Activated CD4-positive, alpha-beta memory T cell treated with anti-CD3 and anti-CD28 coated beads for 36 hours (primary cell): ENCODE results near the gene COL20A1. TPM values are rescaled to one million over a fixed set of nuclear protein-coding genes. Genes with fewer than 3 reads are reported as not detected.
"Not testable (repeated sequence)": the region's sequence is repeated elsewhere in the genome, so short reads cannot be mapped to it uniquely, and the experiment has no call there.

ENCODE experiments used
- CTCF ChIA-PET: fragments of 350-600 bp; sonication (Branson Sonifier 250); formaldehyde crosslinking; loops from one replicate; lab custom pipeline; 2021; ENCODE audit warnings: antibody characterized with exemption, inconsistent platforms; lab: Charles Lee
- POLR2A ChIA-PET: fragments of 350-600 bp; sonication (Branson Sonifier 250); formaldehyde crosslinking; loops from one replicate; lab custom pipeline; 2021; ENCODE audit warnings: antibody characterized with exemption; lab: Charles Lee
- DNase-seq: peaks from one replicate; pipeline ENCODE4 v3.0.0-alpha.2; 2020
- H3K27ac Mint-ChIP-seq: one replicate; pipeline ENCODE4 v1.8.0; 2021; ENCODE audit warnings: mixed read lengths
- H3K27me3 Mint-ChIP-seq: one replicate; pipeline ENCODE4 v1.8.0; 2021; ENCODE audit warnings: mixed read lengths
- H3K36me3 Mint-ChIP-seq: one replicate; pipeline ENCODE4 v1.8.0; 2021; ENCODE audit warnings: mixed read lengths
- H3K4me1 Mint-ChIP-seq: one replicate; pipeline ENCODE4 v1.8.0; 2021; ENCODE audit warnings: low read depth, mixed read lengths
- H3K4me3 Mint-ChIP-seq: one replicate; pipeline ENCODE4 v1.8.0; 2021; ENCODE audit warnings: mild to moderate bottlenecking, mixed read lengths
- H3K9me3 Mint-ChIP-seq: one replicate; pipeline ENCODE4 v1.8.0; 2021; ENCODE audit warnings: mixed read lengths
- intact Hi-C: fragments of 100-400 bp; cut with micrococcal nuclease; formaldehyde crosslinking; loops from one replicate; pipeline ENCODE4 v1.15.1; 2023
- total RNA-seq, 2 experiments: library from RNA; stranded (reverse); gene quantifications; one replicate each; pipeline ENCODE4 v1.2.3, GENCODE V29; 2021

COL20A1 gene
- total RNA-seq, 2 experiments from 2014 or later, result not detected

DNA sequence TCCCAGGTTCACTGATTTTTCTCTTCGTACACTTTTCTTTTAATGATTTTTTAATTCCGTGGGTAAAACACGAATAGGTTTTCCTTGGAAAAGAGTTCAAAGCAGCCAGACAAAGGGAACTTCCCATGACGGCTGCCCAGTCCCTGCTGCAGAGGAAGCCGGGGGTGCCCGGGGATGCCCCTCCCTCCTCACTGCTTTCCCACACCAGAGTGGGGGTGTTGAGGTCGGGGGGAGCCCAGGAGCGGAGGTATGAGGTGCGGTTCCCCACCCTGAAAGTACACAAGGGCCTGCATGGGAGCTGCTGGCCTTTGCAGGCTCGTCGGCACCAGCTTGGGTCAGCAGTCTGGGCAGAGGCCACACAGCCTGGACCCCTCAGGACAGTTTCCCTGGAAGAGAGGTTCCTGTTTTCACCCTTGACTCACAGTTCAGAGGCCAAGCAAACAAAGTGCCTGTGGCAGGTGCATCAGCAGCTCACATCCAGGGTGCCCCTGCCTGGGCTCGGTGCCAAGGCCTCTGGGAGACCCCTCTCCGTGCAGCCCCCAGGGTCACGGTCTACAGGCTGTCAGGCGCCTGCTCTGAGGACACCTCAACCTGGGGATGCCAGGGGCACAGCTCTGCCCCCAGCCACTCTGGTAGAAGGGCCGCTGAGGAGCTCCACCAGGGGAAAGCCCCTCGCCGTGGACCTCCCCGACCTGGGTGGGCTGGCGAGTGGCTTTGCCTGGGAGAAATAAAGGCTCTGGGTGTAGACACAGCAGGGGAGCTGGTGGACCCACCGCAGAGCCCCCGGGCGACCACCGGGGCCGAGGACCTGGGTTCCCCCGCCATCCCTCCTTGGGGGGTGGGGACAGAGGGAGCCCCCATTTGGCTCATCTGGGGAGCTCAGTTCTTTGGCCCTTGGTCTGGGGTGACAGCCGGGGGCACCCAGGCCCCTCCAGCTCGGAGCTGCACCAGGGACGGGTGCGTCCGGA lies 83.6 kb downstream of the COL20A1 start:
- POLR2A ChIA-PET, result no interaction called here
- no peak for DNase-seq
- intact Hi-C loops, result no loop called here
- Mint-ChIP-seq H3K36me3 (no peaks in the 10 kb centered on the region), H3K4me1 (no peaks in the 10 kb centered on the region), H3K27me3 (peaks cover 16% of the 10 kb centered on the region), H3K4me3 (no peak overlapping the region), H3K27ac (no peak overlapping the region), H3K9me3 (no peaks in the 10 kb centered on the region)
- CTCF ChIA-PET, result interaction anchor here (2.5 kb wide), 1 partner anchor 152 kb away, joined by 19 read pairs; no protein-coding TSS in a partner anchor

DNA sequence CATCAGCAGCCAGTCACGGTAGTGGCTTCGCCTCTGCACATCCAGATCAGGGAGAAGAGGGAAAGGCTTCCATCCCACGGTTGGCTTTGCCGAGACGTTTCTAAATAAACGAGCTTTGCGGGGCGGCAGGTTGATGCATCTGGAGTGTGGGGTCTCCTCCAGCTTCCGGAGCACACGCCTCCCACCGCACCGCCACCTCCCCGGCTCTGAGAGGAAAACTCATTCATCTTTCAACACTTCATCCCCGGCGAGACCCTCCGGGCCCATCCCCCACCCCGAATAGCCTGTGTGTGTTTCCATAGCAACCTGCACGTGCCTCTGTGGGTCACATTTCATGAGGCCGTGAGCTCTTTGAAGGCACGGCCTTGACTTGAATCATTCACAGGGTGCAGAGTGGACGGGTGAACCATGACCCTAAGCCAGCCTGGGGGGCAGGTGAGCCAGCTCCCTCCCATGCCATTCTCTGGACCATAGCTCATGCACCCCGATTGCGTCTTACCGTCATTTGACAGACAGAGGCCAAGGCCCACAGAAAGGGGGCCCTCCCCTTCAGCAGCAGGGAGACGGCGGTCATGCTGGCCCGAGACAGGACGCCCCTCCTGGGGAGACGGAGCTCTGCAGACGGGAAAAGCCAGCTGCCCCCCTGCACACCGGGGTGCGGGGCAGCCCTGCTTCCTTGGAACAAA lies 84.4 kb downstream of the COL20A1 start:
- DNase-seq, result no peak
- intact Hi-C loops, result no loop called here
- ChIA-PET POLR2A (no interaction called here), CTCF (interaction anchor here (0.7 to 6.7 kb wide), 3 partner anchors 68 to 212 kb away, joined by 3 to 64 read pairs (median 19); no protein-coding TSS in a partner anchor)
- Mint-ChIP-seq H3K4me1 (no peaks in the 10 kb centered on the region), H3K4me3 (no peak overlapping the region), H3K27me3 (peaks cover 16% of the 10 kb centered on the region), H3K36me3 (no peaks in the 10 kb centered on the region), H3K27ac (no peak overlapping the region), H3K9me3 (no peaks in the 10 kb centered on the region)

DNA sequence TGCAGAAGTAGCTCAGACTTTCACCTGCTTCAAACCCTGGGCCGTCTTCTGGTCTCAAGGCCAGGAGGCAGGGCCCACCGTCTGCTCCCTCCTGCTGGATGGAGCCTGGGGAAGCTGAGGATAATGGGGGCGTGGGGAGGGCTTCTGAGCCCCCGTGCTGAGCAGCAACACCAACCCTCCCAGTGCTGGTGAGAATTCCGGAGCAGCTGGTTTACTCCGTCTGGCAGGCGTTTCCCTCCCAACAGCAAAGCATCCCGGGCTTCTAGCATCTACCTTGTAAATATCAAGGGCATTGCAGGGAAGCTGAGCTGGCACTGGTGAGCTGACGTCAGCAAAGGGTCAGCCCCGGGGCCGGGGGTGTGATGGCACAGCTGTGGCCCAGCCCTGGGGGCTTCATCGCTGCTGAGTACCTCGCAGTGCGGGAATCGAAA lies 85.0 kb downstream of the COL20A1 start:
- no peak for DNase-seq
- H3K4me1 Mint-ChIP-seq, result no peaks in the 10 kb centered on the region
- ChIA-PET CTCF (interaction anchor here (0.7 to 6.7 kb wide), 3 partner anchors 69 to 212 kb away, joined by 3 to 64 read pairs (median 19); no protein-coding TSS in a partner anchor), POLR2A (no interaction called here)
- intact Hi-C loops, result no loop called here
- no peaks in the 10 kb centered on the region for H3K9me3 Mint-ChIP-seq
- H3K4me3 Mint-ChIP-seq, result no peak overlapping the region
- H3K27me3 Mint-ChIP-seq, result peaks cover 13% of the 10 kb centered on the region
- no peaks in the 10 kb centered on the region for H3K36me3 Mint-ChIP-seq
- H3K27ac Mint-ChIP-seq, result no peak overlapping the region

DNA sequence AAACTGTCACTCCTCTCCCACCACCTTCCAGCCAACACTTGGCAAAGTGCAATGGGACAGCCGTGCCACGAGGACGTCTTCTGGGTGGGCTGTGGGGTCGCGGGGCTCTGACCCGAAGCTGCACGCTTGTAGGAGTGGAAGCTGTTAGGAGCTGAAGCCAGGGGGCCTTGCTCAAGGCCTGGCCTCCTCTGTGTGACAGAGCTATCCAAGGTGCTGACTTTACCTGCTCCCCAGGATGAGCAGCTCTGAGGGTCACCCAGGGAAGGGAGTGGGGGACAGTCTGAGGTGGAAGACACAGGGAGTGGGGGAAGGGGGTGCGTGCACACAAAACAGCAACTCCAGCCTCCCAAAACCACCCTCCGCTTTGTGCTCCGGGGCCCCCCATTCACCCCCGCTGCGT lies 85.6 kb downstream of the COL20A1 start:
- intact Hi-C loops, result no loop called here
- no peak overlapping the region for H3K27ac Mint-ChIP-seq
- no peak overlapping the region for H3K4me3 Mint-ChIP-seq
- H3K4me1 Mint-ChIP-seq, result no peaks in the 10 kb centered on the region
- DNase-seq, result no peak
- H3K9me3 Mint-ChIP-seq, result no peaks in the 10 kb centered on the region
- POLR2A ChIA-PET, result no interaction called here
- H3K36me3 Mint-ChIP-seq, result no peaks in the 10 kb centered on the region
- H3K27me3 Mint-ChIP-seq, result peaks cover 13% of the 10 kb centered on the region
- CTCF ChIA-PET, result interaction anchor here (2.5 to 6.7 kb wide), 2 partner anchors 69 to 155 kb away, joined by 19 to 64 read pairs; no protein-coding TSS in a partner anchor

DNA sequence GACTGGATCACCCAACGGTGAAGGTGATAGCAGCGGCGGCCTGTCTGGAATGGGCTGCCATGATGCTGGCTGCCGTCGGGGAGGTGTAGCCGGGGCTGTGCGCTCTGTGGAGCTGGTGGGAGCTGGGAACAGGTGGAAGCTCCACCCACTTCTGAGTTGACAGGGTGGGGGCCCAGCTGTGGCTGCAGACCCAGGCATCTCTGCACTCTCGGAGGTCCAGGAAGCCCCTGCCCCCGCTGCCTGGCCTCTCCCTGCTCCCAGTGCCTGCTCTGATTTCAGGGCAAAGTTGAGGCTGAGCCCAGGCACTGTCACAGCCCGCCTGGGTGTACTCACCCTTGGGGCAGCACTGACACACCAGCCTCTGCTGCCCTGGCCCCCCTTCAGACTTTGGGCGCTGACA lies 86.3 kb downstream of the COL20A1 start:
- H3K36me3 Mint-ChIP-seq, result no peaks in the 10 kb centered on the region
- intact Hi-C loops, result no loop called here
- no peak overlapping the region for H3K4me3 Mint-ChIP-seq
- peaks cover 13% of the 10 kb centered on the region for H3K27me3 Mint-ChIP-seq
- POLR2A ChIA-PET, result no interaction called here
- H3K27ac Mint-ChIP-seq, result no peak overlapping the region
- no peaks in the 10 kb centered on the region for H3K4me1 Mint-ChIP-seq
- no peak for DNase-seq
- no peaks in the 10 kb centered on the region for H3K9me3 Mint-ChIP-seq
- CTCF ChIA-PET, result interaction anchor here (2.5 to 6.7 kb wide), 2 partner anchors 70 to 155 kb away, joined by 19 to 64 read pairs; no protein-coding TSS in a partner anchor

DNA sequence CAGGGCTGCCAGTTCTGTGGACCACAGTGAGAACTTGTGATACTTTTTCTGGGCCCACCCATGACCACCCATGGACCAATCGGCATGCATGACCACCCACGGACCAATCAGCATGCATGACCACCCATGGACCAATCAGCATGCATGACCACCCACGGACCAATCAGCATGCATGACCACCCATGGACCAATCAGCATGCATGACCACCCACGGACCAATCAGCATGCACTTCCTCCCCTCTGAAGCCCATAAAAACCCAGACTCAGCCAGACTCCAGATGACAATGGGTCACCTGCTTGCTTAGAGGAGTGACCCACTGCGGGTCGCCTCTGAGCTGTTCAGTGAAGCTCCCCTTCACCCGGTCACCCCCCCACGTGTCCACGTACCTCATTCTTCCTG lies 86.9 kb downstream of the COL20A1 start:
- H3K27ac Mint-ChIP-seq, H3K9me3 Mint-ChIP-seq, H3K4me3 Mint-ChIP-seq, H3K4me1 Mint-ChIP-seq, POLR2A ChIA-PET, DNase-seq, H3K36me3 Mint-ChIP-seq: not testable (repeated sequence)
- peaks cover 13% of the 10 kb centered on the region for H3K27me3 Mint-ChIP-seq
- intact Hi-C loops, result loop anchor here (10.0 kb wide), 1 partner anchor 155 kb away; no protein-coding TSS in a partner anchor
- CTCF ChIA-PET, result interaction anchor here (1.0 to 6.7 kb wide), 3 partner anchors 71 to 164 kb away, joined by 3 to 64 read pairs (median 35); no protein-coding TSS in a partner anchor

DNA sequence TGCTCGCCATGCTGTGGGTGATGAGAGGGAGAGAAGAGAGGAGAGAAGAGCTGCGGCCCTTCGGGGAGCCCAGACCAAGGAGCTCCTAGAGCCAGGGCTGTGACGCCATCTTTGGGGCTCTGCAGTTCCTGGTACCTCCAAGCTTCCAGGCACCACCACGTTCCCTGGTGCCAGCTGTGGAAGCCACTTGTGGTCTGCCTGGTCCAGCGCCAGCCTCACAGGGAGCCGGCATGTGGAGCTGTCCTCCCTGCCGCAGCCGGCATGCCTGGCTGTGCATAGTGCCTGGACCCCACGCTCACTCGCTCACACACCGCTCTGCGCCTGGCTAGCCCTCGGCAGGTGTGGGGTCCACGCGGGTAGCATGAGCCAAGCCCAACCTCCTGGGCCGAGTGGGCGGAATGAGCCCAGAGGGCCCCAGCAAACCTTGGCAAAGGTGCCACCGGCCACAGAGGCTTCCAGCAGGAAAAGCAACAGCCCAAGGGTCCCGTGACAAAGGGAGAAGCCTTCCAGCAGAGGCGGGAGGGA lies 87.4 kb downstream of the COL20A1 start:
- intact Hi-C loops, result loop anchor here (10.0 kb wide), 1 partner anchor 156 kb away; no protein-coding TSS in a partner anchor

DNA sequence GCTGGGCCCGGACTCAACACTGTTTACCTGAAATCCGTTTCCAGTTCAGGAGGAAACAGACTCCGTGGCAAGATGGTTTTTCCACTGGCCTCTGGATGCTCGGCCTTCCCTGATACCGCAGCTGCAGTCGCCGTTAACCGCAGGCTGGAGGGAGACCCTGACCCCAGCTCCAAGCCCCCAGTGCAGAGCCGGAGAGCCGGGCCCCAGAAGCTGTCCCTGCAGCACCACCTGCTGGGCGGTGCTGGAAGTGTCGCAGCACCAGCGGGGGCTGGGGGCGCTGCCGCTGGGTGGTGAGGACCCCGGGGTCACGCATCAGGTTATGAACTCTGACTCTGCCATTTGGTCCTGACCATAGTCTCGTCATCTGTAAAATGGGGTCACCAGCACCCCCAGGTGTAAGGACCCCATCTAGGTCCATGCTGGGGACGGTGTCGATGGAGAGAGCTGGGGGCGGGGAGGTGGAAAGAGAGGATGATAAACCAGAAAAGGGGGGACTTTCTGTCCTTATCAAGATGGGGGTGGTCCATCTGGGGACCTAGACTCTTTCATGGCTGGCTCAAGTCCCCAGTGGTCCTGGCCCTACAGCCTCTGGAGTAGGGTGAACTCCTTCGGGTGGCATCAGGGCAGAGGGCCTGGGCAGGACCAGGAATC lies 88.9 kb downstream of the COL20A1 start:
- intact Hi-C loops, result loop anchor here (10.0 kb wide), 1 partner anchor 157 kb away; no protein-coding TSS in a partner anchor
- peaks cover 18% of the 10 kb centered on the region for H3K9me3 Mint-ChIP-seq
- ChIA-PET POLR2A (no interaction called here), CTCF (interaction anchor here (0.6 to 6.7 kb wide), 8 partner anchors 12 to 289 kb away, joined by 3 to 64 read pairs (median 4); no protein-coding TSS in a partner anchor)
- H3K4me1 Mint-ChIP-seq, result no peaks in the 10 kb centered on the region
- H3K4me3 Mint-ChIP-seq, result no peak overlapping the region
- peak; percentile 35 for DNase-seq
- H3K27me3 Mint-ChIP-seq, result peaks cover 9% of the 10 kb centered on the region
- no peak overlapping the region for H3K27ac Mint-ChIP-seq
- peaks cover 2% of the 10 kb centered on the region for H3K36me3 Mint-ChIP-seq

More for the DNA sequence above, 87.4 kb downstream of the COL20A1 start:
- H3K36me3 Mint-ChIP-seq, result no peaks in the 10 kb centered on the region
- DNase-seq, result no peak
- H3K27me3 Mint-ChIP-seq, result peaks cover 13% of the 10 kb centered on the region
- ChIA-PET POLR2A (no interaction called here), CTCF (interaction anchor here (0.6 to 6.7 kb wide), 4 partner anchors 57 to 165 kb away, joined by 3 to 64 read pairs (median 19); no protein-coding TSS in a partner anchor)
- H3K4me3 Mint-ChIP-seq, result no peak overlapping the region
- H3K4me1 Mint-ChIP-seq, result no peaks in the 10 kb centered on the region
- no peak overlapping the region for H3K27ac Mint-ChIP-seq
- H3K9me3 Mint-ChIP-seq, result peaks cover 3% of the 10 kb centered on the region

DNA sequence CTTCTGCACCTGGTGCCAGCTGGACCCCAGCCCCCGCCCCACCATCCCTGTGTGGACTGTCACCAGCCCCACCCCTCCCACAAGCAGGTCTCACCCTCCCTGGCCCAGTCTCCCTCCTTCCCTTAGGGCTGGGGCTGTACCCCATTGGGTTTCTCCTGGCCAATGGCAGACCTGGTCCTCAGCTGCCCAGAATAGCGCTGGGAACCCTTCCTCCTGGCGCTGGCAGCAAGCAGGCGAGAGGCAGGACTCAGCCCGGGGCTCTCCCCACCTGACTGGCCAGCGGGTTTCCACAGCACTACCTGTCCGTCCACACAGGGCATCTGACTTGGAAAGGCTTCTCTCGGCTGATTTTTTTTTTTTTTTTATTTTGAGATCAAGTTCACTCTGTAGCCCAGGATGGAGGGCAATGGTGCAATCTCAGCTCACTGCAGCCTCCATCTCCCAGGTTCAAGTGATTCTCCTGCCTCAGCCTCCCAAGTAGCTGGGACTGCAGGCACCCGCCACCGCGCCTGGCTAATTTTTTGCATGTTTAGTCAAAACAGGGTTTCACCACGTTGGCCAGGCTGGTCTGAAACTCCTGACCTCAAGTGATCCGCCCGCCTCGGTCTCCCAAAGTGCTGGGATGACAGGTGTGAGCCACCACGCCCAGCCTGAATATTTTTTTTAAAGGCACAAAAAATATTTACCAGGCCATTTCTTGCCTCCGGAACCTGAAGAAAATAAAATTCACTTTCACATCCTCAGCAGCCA lies 89.7 kb downstream of the COL20A1 start:
- POLR2A ChIA-PET, result no interaction called here
- Mint-ChIP-seq H3K4me3 (no peak overlapping the region), H3K27ac (no peak overlapping the region), H3K36me3 (peaks cover 2% of the 10 kb centered on the region), H3K4me1 (no peaks in the 10 kb centered on the region), H3K27me3 (peaks cover 9% of the 10 kb centered on the region), H3K9me3 (peaks cover 26% of the 10 kb centered on the region)
- intact Hi-C loops, result loop anchor here (10.0 kb wide), 1 partner anchor 158 kb away; no protein-coding TSS in a partner anchor
- no peak for DNase-seq
- CTCF ChIA-PET, result interaction anchor here (0.8 to 6.7 kb wide), 5 partner anchors 18 to 200 kb away, joined by 3 to 64 read pairs (median 5); no protein-coding TSS in a partner anchor

DNA sequence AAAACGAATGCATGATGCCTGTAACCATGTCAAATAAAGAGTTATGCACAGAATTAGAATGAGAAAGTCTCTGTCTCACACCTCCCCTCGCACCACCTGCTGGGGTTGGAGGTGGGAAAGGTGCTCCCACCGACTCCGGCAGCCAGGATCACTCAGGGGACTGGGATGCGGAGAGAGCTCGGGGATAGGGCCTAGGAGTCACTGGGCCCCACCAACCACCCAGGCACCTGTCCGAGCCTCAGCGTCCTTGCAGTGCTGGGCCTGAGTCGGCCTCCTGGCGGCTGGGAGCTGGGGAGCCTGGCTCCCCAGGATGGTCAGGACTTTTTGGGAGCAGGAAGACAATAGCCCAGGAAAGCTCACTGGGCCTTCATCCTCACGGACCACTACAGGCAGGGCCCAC lies 90.6 kb downstream of the COL20A1 start:
- Mint-ChIP-seq H3K9me3 (peaks cover 30% of the 10 kb centered on the region), H3K27me3 (peaks cover 5% of the 10 kb centered on the region), H3K4me1 (no peaks in the 10 kb centered on the region), H3K4me3 (no peak overlapping the region), H3K36me3 (peaks cover 2% of the 10 kb centered on the region), H3K27ac (no peak overlapping the region)
- ChIA-PET POLR2A (no interaction called here), CTCF (interaction anchor here (1.0 to 6.7 kb wide), 2 partner anchors 74 to 160 kb away, joined by 3 to 64 read pairs; no protein-coding TSS in a partner anchor)
- intact Hi-C loops, result loop anchor here (10.0 kb wide), 1 partner anchor 159 kb away; no protein-coding TSS in a partner anchor
- DNase-seq, result no peak
